NCI-H524 (cell line): ENCODE data around the gene UNC13B.
A peak's percentile ranks its signal among the peaks of the same experiment; 100 is the strongest.
"Not testable (repeated sequence)": the region's sequence is repeated elsewhere in the genome, so short reads cannot be mapped to it uniquely, and the experiment has no call there.

Experiments
- DNase-seq, 2 experiments: peaks; one replicate each; lab custom pipeline; 2025; lab: John Stamatoyannopoulos, UW

Gene UNC13B

GRCh38 chr9:35163413-35163812 lies 1.6 kb downstream of the UNC13B start:
- DNase-seq = peak in 1 of 2 experiments; percentile 4

GRCh38 chr9:35164711-35165110 lies 2.9 kb downstream of the UNC13B start:
- DNase-seq = no peak

GRCh38 chr9:35167429-35167828 lies 5.6 kb downstream of the UNC13B start:
- not testable (repeated sequence) for DNase-seq

- DNase-seq = no peak
Observed at GRCh38 chr9:35168963-35169362, 7.2 kb downstream of the UNC13B start.

GRCh38 chr9:35172878-35173277 lies 11.1 kb downstream of the UNC13B start:
- no peak for DNase-seq

DNA sequence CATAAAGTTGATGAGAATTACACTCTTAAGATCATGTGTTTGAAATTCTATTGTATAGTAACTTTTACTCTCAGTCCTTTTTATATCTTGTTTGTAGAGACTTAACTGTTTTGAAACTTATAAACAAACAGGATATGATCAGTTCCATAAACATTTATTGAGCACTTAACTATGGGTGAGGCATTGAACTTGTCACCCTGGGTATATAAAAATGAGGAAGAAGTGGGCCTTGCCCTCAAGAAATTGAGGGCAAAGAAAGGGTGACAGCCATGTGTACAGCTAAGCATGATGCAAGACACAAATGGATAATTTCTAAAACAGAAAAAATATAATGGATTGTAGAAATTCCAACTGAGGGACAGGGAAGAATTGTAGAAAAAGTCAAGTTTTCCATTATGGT lies 15.7 kb downstream of the UNC13B start:
- no peak for DNase-seq

- no peak for DNase-seq
Observed at GRCh38 chr9:35179347-35180280, 17.8 kb downstream of the UNC13B start.

DNA sequence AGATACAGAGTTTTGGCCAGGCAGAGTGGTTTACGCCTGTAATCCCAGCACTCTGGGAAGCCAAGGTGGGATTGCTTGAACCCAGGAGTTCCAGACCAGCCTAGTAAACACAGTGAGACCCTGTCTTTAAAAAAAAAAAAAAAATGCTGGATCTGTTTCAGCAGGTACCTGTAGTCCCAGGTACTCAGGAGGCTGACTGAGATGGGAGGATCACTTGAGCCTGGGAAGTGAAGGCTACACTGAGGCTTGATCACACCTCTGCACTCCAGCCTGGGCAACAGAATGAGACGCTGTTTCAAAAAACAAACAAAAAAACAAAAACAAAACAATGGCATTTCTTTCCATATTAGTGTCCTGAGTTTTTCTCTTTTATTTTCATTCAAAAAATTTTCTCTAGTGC lies 19.0 kb downstream of the UNC13B start:
- no peak for DNase-seq

GRCh38 chr9:35182401-35182800 lies 20.6 kb downstream of the UNC13B start:
- DNase-seq = peak in 1 of 2 experiments; percentile 48

- not testable (repeated sequence) for DNase-seq
Observed at GRCh38 chr9:35182996-35183754, 21.4 kb downstream of the UNC13B start.

- DNase-seq = not testable (repeated sequence)
Observed at GRCh38 chr9:35183755-35184480, 22.1 kb downstream of the UNC13B start.

GRCh38 chr9:35186524-35186923 lies 24.7 kb downstream of the UNC13B start:
- peak in 1 of 2 experiments; percentile 72 for DNase-seq

DNA sequence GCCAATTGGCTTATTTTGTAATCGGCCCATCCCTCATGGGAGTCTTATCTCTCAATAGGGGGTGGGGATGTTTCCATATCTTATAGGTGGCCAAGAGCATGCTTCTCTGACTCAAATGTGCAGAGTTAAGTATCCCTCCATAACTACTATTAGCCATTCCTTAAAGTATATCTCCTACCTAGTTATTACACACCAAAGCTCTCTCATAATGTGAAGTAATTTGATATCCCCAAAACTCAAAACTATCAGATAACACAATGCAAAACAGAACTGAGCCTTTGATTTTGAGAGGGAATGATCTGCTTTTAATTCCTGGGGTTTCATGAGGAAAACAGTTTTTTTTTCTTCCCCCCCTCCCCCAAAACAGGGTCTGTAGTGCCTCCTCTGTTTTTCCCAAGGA lies 28.4 kb downstream of the UNC13B start:
- DNase-seq = no peak

DNA sequence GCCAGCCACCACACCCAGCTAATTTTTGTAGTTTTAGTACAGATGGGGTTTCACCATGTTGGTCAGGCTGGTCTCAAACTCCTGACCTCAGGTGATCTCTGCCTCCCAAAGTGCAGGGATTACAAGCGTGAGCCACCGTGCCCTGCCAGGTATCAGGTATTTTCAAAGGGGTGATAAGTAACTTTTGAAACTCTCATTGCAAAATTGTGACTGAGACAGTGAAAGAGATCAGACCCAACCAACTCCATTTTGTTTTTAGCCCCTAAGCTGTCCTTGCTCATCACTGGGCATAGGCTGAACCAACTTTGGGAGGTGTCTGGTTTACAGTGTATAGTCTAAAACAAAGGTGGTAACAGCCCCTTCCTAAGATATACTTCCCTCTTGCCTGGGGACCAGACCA lies 29.3 kb downstream of the UNC13B start:
- no peak for DNase-seq

DNA sequence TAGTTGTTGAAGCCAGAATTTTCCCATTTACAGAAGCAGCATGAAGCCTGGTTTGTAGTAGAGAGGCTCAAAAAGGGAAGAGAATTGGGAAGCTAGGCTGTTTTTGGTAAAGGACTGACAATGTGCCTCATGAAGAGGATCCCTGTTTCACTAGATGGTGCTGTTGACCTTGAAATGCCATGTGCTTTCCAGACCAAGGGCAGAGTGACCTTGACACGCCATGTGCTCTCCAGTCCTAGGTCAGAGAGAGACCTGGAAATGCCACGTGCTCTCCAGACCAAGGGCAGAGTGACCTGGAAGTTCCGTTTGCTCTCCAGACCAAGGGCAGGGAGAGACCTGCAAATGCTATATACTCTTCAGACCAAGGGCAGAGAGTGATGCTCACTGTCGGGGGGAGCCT lies 32.0 kb downstream of the UNC13B start:
- no peak for DNase-seq

- DNase-seq = no peak
Observed at GRCh38 chr9:35195683-35196082, 33.9 kb downstream of the UNC13B start.

DNA sequence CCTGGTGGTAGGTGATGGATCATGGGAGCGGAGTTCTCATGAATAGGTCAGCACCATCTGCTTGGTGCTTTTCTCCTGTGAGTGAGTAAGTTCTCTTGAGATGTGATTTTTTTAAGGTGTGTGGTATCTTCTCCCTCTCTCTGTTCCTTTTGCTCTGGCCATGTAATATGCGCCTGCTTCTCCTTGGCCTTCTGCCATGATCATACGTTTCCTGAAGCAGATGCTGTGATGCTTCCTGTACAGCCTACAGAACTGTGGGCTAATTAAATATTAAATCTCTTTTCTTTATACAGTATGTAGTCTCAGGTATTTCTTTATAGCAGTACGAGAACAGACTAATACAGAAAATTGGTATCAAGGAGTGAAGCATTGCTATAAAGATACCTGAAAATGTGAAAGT lies 36.4 kb downstream of the UNC13B start:
- DNase-seq = no peak

DNA sequence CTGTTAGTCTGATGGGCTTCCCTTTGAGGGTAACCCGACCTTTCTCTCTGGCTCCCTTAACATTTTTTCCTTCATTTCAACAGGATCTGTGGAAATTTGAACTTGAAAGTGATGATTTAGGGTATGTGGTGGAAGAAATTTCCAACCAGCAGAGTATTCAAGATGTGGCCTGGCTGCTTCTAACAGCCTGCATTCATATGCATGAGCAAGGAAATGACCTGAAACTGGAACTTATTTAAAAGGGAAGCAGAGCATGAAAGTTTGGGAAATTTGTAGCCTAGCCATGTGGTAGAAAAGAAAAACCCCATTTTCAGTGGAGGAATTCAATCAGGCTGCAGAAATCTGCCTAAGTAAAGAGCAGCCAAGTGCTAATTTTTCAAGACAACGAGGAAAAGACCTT lies 41.7 kb downstream of the UNC13B start:
- DNase-seq = no peak

DNA sequence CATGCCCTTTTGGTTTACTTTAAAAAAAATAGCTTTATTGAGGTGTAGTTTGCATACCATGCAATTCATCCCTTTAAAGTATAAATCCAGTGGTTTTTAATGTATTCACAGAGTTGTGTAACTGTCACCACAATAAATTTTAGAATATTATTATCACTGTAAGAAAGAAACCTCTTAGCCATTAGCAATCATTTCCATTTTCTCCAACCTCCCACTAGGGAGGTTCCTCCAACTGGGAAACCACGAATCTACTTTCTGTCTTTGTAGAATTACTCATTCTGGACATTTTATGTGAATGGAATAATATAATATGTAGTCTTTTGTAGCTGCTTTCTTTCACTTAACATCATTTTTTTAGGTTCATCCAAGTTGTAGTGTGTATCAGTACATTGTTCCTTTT lies 43.5 kb downstream of the UNC13B start:
- no peak for DNase-seq

DNA sequence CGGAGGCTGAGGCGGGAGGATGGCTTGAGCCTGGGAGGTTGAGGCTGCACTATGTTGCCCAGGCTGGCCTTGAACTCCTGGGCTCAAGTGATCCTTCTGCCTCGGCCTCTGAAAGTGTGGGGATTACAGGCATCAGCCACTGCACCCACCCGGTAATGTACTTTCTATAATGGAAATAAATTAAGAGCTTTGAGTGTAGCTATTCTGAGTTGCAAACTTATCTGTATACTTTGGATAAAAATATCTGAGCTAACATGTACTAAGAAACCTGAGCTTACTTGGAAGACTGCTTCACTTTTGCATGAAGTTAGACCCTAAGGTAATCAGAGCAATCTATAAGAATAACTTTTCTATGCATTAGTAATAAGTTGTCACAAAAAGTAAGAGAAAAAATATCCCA lies 50.0 kb downstream of the UNC13B start:
- no peak for DNase-seq

DNA sequence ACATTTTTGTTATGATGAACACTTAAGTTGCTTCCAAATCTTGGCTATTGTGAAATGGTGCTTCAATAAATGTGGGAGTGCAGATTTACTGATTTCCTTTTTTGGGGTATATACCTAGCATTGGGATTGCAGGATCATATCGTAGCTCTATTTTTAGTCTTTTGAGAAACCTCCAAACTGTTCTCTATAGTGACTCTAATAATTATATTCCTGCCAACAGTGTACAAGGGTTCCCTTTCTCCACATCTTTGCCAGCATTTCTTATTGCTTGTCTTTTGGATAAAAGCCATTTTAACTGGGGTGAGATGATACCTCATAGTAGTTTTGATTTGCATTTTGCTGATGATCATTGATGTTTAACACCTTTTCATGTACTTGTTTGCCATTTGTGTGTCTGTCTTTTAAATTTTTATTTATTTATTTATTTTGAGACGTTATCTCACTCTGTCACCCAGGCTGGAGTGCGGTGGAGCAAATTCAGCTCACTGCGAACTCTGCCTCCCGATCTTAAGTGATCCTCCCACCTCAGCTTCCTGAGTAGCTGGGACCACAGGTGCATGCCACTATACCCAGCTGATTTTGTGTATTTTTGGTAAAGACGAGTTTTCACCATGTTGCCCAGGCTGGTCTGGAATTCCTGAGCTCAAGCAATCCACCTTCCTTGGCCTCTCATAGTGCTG lies 59.0 kb downstream of the UNC13B start:
- DNase-seq = no peak

- no peak for DNase-seq
Observed at GRCh38 chr9:35225677-35226076, 63.9 kb downstream of the UNC13B start.
